Erythroblast (primary cell): ENCODE data around the gene PIGP.
A peak's percentile ranks its signal among the peaks of the same experiment; 100 is the strongest.

Experiments used
- DNase-seq, 2 experiments: peaks; one replicate each; lab custom pipeline; 2025; lab: John Stamatoyannopoulos, UW
- GATA1 ChIP-seq: IDR thresholded peaks from 2 replicates; pipeline ENCODE4 v1.6.1; 2011; ENCODE audit warnings: low read depth, mild to moderate bottlenecking, control low read depth, low read length, moderate library complexity
- POLR2A ChIP-seq: IDR thresholded peaks from 2 replicates; pipeline ENCODE4 v1.6.1; 2011; ENCODE audit warnings: mild to moderate bottlenecking, low read length

PIGP gene

GRCh38 chr21:37087188-37087587 is 14.3 kb upstream of the PIGP start:
- DNase-seq = peak; percentile 33 to 52
- TF ChIP-seq POLR2A = no peak
- TF ChIP-seq GATA1 = no peak

GRCh38 chr21:37085726-37086125 is 12.9 kb upstream of the PIGP start:
- no peak for TF ChIP-seq POLR2A
- TF ChIP-seq GATA1 = no peak
- DNase-seq = peak in 1 of 2 experiments; percentile 36

GRCh38 chr21:37082856-37083528 is 10.1 kb upstream of the PIGP start:
- DNase-seq = no peak
- TF ChIP-seq POLR2A = no peak

DNA sequence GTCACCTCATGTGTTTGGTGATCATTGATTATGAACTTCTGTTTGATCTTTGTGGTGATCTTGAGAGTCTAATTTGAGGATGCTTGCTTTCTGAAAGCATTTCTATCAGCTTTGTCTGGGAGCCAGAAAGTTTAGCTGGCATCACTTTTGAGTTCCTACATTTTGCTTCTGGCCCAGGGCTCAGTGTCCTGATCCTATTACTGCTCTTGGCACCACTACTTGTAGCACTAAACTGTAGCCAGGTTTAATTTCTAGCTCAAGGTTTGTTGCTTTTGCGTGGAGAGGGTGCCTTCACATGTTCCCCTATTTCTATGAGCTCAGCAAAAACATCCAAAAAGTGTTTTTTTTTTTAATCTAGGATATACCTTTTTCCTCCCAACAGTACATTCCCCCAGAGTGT is 9.5 kb upstream of the PIGP start:
- no peak for TF ChIP-seq POLR2A
- no peak for TF ChIP-seq GATA1
- DNase-seq = no peak

DNA sequence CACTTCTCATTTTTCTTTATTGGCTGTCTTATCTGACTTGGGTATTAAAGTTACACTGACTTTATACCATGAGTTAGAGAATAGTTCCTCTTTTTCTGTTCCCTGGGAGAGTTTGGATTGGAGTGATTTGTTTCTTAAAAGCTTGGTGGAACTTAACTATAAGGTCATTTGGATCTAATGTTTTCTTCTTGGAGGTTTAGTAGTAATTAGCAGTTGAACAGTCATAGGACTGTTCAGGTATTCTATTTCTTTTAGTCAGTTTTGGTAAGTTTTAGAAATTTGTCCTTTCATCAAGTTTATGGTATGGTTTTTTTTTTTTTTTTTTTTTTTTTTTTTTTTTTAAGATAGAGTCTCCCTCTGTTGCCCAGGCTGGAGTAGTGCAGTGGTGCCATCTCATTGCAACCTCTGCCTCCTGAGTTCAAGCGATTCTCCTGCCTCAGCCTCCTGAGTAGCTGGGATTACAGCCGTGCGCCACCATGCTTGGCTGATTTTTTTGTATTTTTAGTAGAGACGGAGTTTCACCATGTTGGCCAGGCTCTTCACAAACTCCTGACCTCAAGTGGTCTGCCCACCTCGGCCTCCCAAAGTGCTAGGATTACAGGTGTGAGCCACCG is 6.4 kb upstream of the PIGP start:
- peak in 1 of 2 experiments; percentile 16 for DNase-seq
- no peak for TF ChIP-seq GATA1
- no peak for TF ChIP-seq POLR2A

DNA sequence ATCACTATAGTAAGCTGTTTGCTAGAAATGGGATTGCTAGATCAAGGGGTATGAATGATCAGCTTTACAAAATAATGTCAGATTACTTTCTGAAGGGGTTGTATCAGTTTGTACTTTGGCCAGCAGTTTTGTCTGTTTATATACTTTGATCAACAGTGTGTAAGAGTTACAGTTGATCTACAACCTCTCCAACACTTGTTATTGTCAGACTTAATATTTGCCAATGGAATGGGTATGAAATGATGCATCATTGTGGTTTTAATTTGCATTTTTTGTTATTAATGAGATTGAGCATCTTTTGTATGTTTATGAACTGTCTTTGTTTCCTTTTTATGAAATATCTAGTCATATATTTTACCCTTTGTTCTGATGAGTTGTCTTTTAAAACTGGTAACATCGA is 4.5 kb upstream of the PIGP start:
- TF ChIP-seq GATA1 (no peak), POLR2A (no peak)
- DNase-seq = no peak

- DNase-seq = no peak
Measured at GRCh38 chr21:37076087-37076850, 3.4 kb upstream of the PIGP start.

DNA sequence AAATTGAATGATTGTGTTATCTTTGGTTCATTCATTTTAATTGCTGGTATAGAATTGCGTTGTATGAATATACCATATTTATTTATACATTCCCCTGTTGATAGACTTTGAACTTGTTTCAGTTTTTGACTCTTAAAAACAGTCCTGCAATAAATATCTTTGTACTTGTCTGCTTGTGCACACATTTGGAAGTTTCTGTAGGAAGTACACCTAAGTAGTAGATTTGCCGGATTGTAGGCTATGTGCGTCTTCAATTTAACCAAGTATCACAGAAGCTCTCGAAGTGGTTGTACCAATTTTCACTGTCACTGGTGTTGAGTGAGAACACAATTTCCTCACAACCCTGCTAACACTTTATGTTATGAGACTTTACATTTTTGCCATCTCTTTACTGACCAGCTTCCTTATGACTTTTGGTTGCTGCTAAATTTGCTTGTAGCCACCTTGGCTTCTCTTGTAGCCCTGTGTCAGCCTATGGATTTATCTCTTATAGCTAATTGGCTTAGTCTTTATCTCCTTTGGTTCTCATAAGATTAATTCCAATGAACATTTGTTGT is 2.4 kb upstream of the PIGP start:
- DNase-seq = no peak
- no peak for TF ChIP-seq GATA1
- no peak for TF ChIP-seq POLR2A

More at GRCh38 chr21:37076087-37076850, 3.4 kb upstream of the PIGP start:
- TF ChIP-seq POLR2A (no peak), GATA1 (no peak)

GRCh38 chr21:37074546-37074945 is 1.7 kb upstream of the PIGP start:
- TF ChIP-seq POLR2A (no peak), GATA1 (no peak)

GRCh38 chr21:37074197-37074510 is 1.3 kb upstream of the PIGP start:
- TF ChIP-seq GATA1 (no peak), POLR2A (no peak)
- DNase-seq = peak in 1 of 2 experiments; percentile 59

More at GRCh38 chr21:37074546-37074945, 1.7 kb upstream of the PIGP start:
- DNase-seq = no peak

DNA sequence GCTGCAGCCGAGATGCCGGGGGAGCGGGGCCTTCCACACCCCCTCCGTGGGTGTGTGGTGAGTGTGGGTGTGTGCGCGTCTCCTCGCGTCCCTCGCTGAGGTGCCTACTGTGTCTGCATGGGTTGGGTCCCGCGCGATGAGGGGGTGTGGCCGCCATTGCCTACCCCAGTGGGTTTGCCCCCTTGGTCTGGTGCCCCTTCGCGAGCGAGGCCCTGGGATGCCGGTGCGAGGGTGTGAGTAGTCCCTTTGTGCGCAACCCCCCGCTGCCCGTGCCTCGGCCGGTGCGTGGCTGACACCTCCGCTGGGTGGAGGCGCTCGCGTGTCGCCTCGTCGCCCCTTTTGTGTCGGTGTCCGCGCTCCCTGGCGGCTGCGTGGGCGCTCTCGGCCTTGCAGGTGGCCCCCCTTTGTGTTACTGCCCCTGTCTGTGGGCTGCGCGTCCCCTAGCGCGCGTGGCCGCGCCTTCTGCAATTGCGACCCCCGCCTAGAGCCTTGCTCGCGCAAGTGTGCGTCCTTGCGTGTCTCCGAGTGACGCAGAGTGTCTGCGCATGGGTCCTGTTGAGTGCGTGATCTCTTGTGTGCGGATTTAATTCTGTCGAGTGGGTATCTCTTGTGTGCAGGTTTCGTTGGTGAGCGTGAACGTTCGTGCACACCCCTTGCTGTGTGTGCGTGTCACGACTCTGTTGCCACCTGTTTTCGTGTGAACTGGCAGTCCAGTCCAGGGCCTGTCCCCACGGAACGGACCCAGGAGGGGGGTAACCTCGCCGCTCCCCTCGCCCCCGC is 736 bp upstream of the PIGP start:
- DNase-seq = peak; percentile 79 to 83
- peak; percentile 18 for TF ChIP-seq POLR2A
- TF ChIP-seq GATA1 = no peak

DNA sequence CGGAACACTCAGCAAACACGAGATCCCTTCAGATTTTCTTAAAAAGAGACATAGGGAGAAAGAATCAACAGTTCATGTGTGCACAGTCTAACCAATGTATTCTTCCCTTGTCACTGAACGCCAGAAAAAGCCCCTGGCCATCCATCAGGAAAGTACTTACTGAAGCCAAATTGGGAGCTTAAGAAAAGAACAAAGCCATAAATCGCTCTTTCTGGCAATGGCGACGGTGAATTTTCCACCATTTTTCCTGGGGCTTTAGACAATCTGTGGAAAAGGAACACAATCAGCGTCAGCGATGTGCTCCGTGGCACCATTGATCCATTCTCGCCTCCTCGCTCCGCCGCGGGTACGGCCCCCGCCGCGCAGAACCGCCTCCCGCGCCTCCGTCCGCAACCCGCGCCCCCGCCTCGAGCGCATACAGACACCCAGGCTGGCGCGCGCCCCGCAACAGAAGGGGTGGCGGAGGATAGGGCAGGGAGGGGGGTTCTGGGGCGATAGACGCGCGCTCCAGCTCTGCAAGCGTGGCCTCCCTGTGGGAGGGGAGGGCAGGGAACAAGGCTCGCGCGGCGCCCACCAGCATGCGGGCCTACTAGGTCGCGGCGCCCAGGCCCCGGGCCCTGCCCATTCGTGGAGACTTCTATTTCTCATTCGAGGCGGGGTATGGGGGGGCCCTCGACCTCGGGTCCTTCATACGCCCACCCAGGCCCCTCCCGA is 440 bp downstream of the PIGP start:
- TF ChIP-seq GATA1 (no peak), POLR2A (no peak)
- DNase-seq = peak; percentile 91 to 93
